HEK293T (cell line): ENCODE measurements around the gene WNT7A.

Experiments
- ARNT ChIP-seq: fragments of 450-650 bp; IDR thresholded peaks from 2 replicates; pipeline ENCODE4 v1.6.1; 2017; ENCODE audit warnings: mild to moderate bottlenecking
- ELF4 ChIP-seq: fragments of 450-650 bp; IDR thresholded peaks from 2 replicates; pipeline ENCODE4 v1.6.1; 2017; ENCODE audit warnings: antibody characterized with exemption
- FOXM1 ChIP-seq: fragments of 450-650 bp; IDR thresholded peaks from 2 replicates; pipeline ENCODE4 v1.6.1; 2017; ENCODE audit warnings: mild to moderate bottlenecking, borderline replicate concordance

GRCh38 chr3:13782501-13782900 lies 97.4 kb downstream of the WNT7A start:
- no peak for TF ChIP-seq ELF4
- TF ChIP-seq ARNT: no peak
- no peak for TF ChIP-seq FOXM1
